ENCODE data around the gene LDHAL6B.

Gene LDHAL6B

GRCh38 chr15:59250249-59250648 lies 43.6 kb downstream of the LDHAL6B start:
- no peak for TF ChIP-seq CTCF (IDR thresholded peaks at IDR 0.05)
- Histone ChIP-seq H3K4me1 (peaks cover 0 to 6% (median 0%) of the 10 kb centered on the region in 4 donors), H3K36me3 (peaks cover 11 to 22% (median 11%) of the 10 kb centered on the region in 3 donors), H3K9me3 (no peaks in the 10 kb centered on the region), H3K27ac (no peak overlapping the region), H3K4me3 (no peak overlapping the region), H3K27me3 (no peaks in the 10 kb centered on the region)
- intact Hi-C loops (cut with DNase I; ENCODE audit: low total_unique reads), result loop anchor here (10.0 kb wide), 1 partner anchor 245 kb away; no protein-coding TSS in a partner anchor
- DNase-seq, result no peak

DNA sequence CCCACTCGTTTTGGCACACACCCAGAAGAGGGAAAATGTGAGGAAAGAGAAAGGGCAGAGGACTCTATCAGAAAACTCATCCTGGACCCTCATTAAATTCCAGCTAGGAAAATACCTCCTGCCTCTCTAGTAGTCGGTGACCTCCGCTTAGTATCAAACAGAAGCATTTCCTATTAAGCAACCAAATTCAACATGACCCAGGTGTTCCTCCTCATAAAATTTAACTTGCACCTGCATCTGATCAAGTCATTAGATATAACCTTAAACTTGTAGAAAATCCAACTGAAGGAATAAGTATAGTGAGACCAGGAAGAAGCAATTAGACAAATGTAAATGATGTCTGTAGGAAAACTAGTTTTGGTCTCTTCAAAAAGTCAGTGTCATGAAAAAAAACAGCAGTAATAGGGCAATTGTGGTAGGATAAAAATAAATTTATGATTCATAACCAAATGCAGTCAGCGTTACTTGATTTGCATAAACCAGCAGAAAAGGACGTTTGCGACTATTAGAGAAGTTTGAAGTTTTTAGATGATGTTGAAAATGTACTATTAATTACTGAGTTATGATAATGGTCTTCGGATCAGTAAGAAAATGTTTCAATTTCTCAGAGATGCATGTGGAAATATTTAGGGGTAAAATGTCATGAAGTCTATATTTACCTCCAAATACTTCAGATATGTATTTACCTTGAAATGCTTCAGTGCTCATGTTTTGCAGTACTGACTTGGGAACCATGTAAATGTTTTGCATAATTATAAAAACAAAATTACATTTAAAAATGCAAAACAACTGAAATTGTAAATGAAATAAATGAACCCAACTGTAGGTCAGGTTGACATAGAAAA lies 44.6 kb downstream of the LDHAL6B start:
- Histone ChIP-seq H3K9me3 (no peaks in the 10 kb centered on the region), H3K4me1 (peaks cover 0 to 6% (median 0%) of the 10 kb centered on the region in 4 donors), H3K27ac (no peak overlapping the region), H3K4me3 (no peak overlapping the region), H3K36me3 (peaks cover 17 to 31% (median 21%) of the 10 kb centered on the region in 3 donors), H3K27me3 (no peaks in the 10 kb centered on the region)
- no peak for TF ChIP-seq CTCF (IDR thresholded peaks at IDR 0.05)
- no peak for DNase-seq
- intact Hi-C loops (cut with DNase I; ENCODE audit: low total_unique reads), result loop anchor here (10.0 kb wide), 1 partner anchor 244 kb away; no protein-coding TSS in a partner anchor

GRCh38 chr15:59252137-59252536 lies 45.5 kb downstream of the LDHAL6B start:
- Histone ChIP-seq H3K9me3 (no peaks in the 10 kb centered on the region), H3K27ac (no peak overlapping the region), H3K4me1 (peaks cover 0 to 6% (median 0%) of the 10 kb centered on the region in 4 donors), H3K27me3 (no peaks in the 10 kb centered on the region), H3K4me3 (no peak overlapping the region), H3K36me3 (peaks cover 21 to 31% (median 24%) of the 10 kb centered on the region in 3 donors)
- no peak for DNase-seq
- intact Hi-C loops (cut with DNase I; ENCODE audit: low total_unique reads), result loop anchor here (10.0 kb wide), 1 partner anchor 243 kb away; no protein-coding TSS in a partner anchor
- no peak for TF ChIP-seq CTCF (IDR thresholded peaks at IDR 0.05)

DNA sequence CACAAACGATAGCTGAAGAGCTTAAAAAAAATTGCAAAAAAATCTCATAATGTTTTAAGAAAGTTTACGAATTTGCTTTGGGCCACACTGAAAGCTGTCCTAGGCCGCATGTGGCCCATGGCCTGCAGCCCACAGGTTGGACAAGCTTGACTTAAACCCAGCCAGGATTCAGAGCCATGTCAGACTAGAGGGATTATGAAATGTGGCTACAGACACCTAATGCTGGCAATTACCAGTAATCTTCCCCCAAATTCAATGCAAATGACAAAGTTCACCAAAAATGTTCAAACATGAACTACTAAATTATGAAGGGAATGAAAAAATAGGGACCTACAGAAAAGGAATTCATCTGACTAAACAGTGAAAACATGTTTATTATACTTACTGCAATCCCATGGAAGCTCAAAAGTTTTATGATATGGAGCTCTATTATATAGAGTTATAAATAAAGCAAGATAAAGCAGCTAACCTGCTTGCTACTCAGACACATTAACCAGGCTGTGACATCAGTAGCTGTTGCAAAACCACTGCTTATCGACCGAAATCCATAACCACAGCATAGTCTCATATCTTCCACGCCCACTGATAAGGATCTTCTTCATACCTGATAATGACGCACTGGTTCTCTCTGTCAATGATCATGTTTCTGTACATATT lies 49.2 kb downstream of the LDHAL6B start:
- no peaks in the 10 kb centered on the region for H3K4me1 ChIP-seq
- no peak for DNase-seq
- H3K4me3 ChIP-seq, result no peak overlapping the region
- H3K9me3 ChIP-seq, result no peaks in the 10 kb centered on the region
- no peak overlapping the region for H3K27ac ChIP-seq
- H3K36me3 ChIP-seq, result peaks cover 30 to 39% (median 38%) of the 10 kb centered on the region in 3 donors
- no peak for TF ChIP-seq CTCF (IDR thresholded peaks at IDR 0.05)
- no peaks in the 10 kb centered on the region for H3K27me3 ChIP-seq
- intact Hi-C loops (cut with DNase I; ENCODE audit: low total_unique reads), result loop anchor here (10.0 kb wide), 1 partner anchor 239 kb away; no protein-coding TSS in a partner anchor

DNA sequence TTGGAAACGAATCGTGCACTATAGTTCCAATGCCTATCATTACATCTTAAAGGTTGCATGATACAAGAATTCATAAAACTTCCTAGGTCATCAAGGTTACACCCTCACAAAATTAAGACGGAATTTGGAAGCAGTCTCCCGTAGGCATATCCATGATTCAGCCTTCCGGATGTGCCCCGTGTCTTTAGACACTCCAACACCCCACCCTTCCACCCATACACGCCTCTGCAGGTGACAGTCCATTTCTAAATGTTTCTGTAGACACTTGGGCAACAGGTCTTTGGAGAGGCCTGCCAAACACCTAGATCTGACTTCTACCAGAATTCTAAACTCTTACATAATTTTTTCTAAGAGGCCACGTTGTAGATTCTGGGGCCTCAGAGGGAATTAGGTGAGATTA lies 49.8 kb downstream of the LDHAL6B start:
- peaks cover 30 to 39% (median 38%) of the 10 kb centered on the region in 3 donors for H3K36me3 ChIP-seq
- no peak overlapping the region for H3K27ac ChIP-seq
- no peaks in the 10 kb centered on the region for H3K9me3 ChIP-seq
- no peak for TF ChIP-seq CTCF (IDR thresholded peaks at IDR 0.05)
- DNase-seq, result no peak
- no peaks in the 10 kb centered on the region for H3K27me3 ChIP-seq
- no peaks in the 10 kb centered on the region for H3K4me1 ChIP-seq
- intact Hi-C loops (cut with DNase I; ENCODE audit: low total_unique reads), result loop anchor here (10.0 kb wide), 1 partner anchor 238 kb away; no protein-coding TSS in a partner anchor
- no peak overlapping the region for H3K4me3 ChIP-seq
